HPDE6-E6E7 (cell line): ENCODE data around the gene BIRC2.
A peak's percentile ranks its signal among the peaks of the same experiment; 100 is the strongest.
"Not testable (repeated sequence)": the region's sequence is repeated elsewhere in the genome, so short reads cannot be mapped to it uniquely, and the experiment has no call there.

Experiments used
- DNase-seq: peaks from one replicate; pipeline ENCODE4 v3.0.0; 2011; ENCODE audit warnings: missing footprints; ENCODE audit errors: extremely low spot score

BIRC2 gene

GRCh38 chr11:102323542-102324251 is 23.3 kb upstream of the BIRC2 start:
- no peak for DNase-seq

GRCh38 chr11:102325088-102325487 is 21.9 kb upstream of the BIRC2 start:
- DNase-seq: no peak

- DNase-seq: no peak
Measured at GRCh38 chr11:102328748-102329147, 18.3 kb upstream of the BIRC2 start.

- DNase-seq: no peak
Measured at GRCh38 chr11:102330231-102330630, 16.8 kb upstream of the BIRC2 start.

GRCh38 chr11:102331341-102331740 is 15.7 kb upstream of the BIRC2 start:
- no peak for DNase-seq

GRCh38 chr11:102332611-102332994 is 14.4 kb upstream of the BIRC2 start:
- DNase-seq: no peak

GRCh38 chr11:102338479-102339010 is 8.5 kb upstream of the BIRC2 start:
- no peak for DNase-seq

GRCh38 chr11:102341311-102341710 is 5.7 kb upstream of the BIRC2 start:
- not testable (repeated sequence) for DNase-seq

- DNase-seq: peak; percentile 51
Measured at GRCh38 chr11:102341844-102342318, 5.1 kb upstream of the BIRC2 start.

GRCh38 chr11:102343809-102344208 is 3.2 kb upstream of the BIRC2 start:
- DNase-seq: no peak

- DNase-seq: no peak
Measured at GRCh38 chr11:102345904-102346303, 1.1 kb upstream of the BIRC2 start.

GRCh38 chr11:102346456-102346747 is 612 bp upstream of the BIRC2 start:
- DNase-seq: no peak

- DNase-seq: no peak
Measured at GRCh38 chr11:102347462-102348370, 702 bp downstream of the BIRC2 start.

GRCh38 chr11:102357116-102357515 is 10.1 kb downstream of the BIRC2 start:
- no peak for DNase-seq

- DNase-seq: no peak
Measured at GRCh38 chr11:102359372-102359771, 12.4 kb downstream of the BIRC2 start.

- no peak for DNase-seq
Measured at GRCh38 chr11:102360681-102361080, 13.7 kb downstream of the BIRC2 start.

GRCh38 chr11:102361086-102362031 is 14.3 kb downstream of the BIRC2 start:
- DNase-seq: no peak

- DNase-seq: no peak
Measured at GRCh38 chr11:102364991-102365390, 18.0 kb downstream of the BIRC2 start.

GRCh38 chr11:102367364-102367763 is 20.4 kb downstream of the BIRC2 start:
- DNase-seq: no peak

- no peak for DNase-seq
Measured at GRCh38 chr11:102368472-102368871, 21.5 kb downstream of the BIRC2 start.

- not testable (repeated sequence) for DNase-seq
Measured at GRCh38 chr11:102374633-102375424, 27.8 kb downstream of the BIRC2 start.
